Spleen (tissue), 11 donors: ENCODE results near the gene GAPVD1. TPM values are rescaled to one million over a fixed set of nuclear protein-coding genes. Genes with fewer than 3 reads are reported as not detected.

Source experiments
- DNase-seq: peaks from one replicate; pipeline ENCODE4 v3.0.0-alpha.2; 2020
- H3K27ac ChIP-seq, 8 donors: fragments of 200-600 bp; sonication (generic) in 7 of 8; 1 replicate in 4 of 8; 2 replicates in 4 of 8; pipeline versions ENCODE4 v1.5.0 to v1.8.0; 2016 to 2021; ENCODE audit warnings: inconsistent platforms in 4 of 8, mild to moderate bottlenecking in 4 of 8, moderate library complexity in 1 of 8
- H3K27me3 ChIP-seq, 7 donors: fragments of 200-600 bp; sonication (generic) in 6 of 7; replicated peaks in 1 of 7; 1 replicate in 4 of 7; 2 replicates in 3 of 7; pipeline versions ENCODE4 v1.5.0 to v1.8.0; 2016 to 2021; ENCODE audit warnings: inconsistent platforms in 3 of 7, mild to moderate bottlenecking in 1 of 7
- H3K36me3 ChIP-seq, 6 donors: fragments of 200-600 bp; sonication (generic) in 5 of 6; 1 replicate in 4 of 6; 2 replicates in 2 of 6; pipeline versions ENCODE4 v1.5.0 to v1.8.0; 2016 to 2021; ENCODE audit warnings: inconsistent platforms in 2 of 6
- H3K4me1 ChIP-seq, 6 donors: fragments of 200-600 bp; sonication (generic) in 5 of 6; 1 replicate in 3 of 6; 2 replicates in 3 of 6; pipeline versions ENCODE4 v1.5.0 to v1.8.0; 2016 to 2021; ENCODE audit warnings: inconsistent platforms in 3 of 6
- H3K4me3 ChIP-seq, 8 donors: fragments of 200-600 bp; sonication (generic) in 7 of 8; 1 replicate in 4 of 8; 2 replicates in 4 of 8; pipeline versions ENCODE4 v1.5.0 to v1.8.0; 2016 to 2021; ENCODE audit warnings: inconsistent platforms in 4 of 8, mild to moderate bottlenecking in 4 of 8, moderate library complexity in 2 of 8
- H3K9me3 ChIP-seq, 8 donors: fragments of 200-600 bp; sonication (generic) in 7 of 8; 1 replicate in 4 of 8; 2 replicates in 4 of 8; pipeline versions ENCODE4 v1.5.0 to v1.8.0; 2016 to 2021; ENCODE audit warnings: inconsistent platforms in 4 of 8
- CTCF ChIP-seq, 11 experiments: fragments of 200-600 bp in 7 of 11; fragments of 450-650 bp in 4 of 11; sonication (generic) in 4 of 11; IDR thresholded peaks in 8 of 11; conservative IDR thresholded peaks in 3 of 11; 1 replicate in 7 of 11; 2 replicates in 4 of 11; pipeline versions ENCODE4 v1.4.0 to v1.8.0; 2016 to 2021; ENCODE audit warnings: antibody characterized with exemption in 11 of 11, inconsistent platforms in 4 of 11, mild to moderate bottlenecking in 1 of 11
- POLR2A ChIP-seq, 3 donors: fragments of 450-650 bp; IDR thresholded peaks; one replicate each; pipeline ENCODE4 v1.5.1; 2017; ENCODE audit warnings: antibody characterized with exemption in 3 of 3, mild to moderate bottlenecking in 1 of 3
- POLR2AphosphoS5 ChIP-seq, 3 donors: sonication (generic); formaldehyde crosslinking; IDR thresholded peaks; one replicate each; pipeline ENCODE4 v1.5.1; 2017; ENCODE audit warnings: antibody characterized with exemption in 3 of 3
- WGBS, 5 donors: extraction: QIAGEN DNeasy Blood & Tissue Kit in 3 of 5; methylation state at CpG; one replicate each; pipeline versions ENCODE4 v1.1.5 to v1.1.7; 2013 to 2018; 5-methylcytosine and 5-hydroxymethylcytosine counted together
- intact Hi-C: fragments of 100-400 bp; cut with DNase I; formaldehyde crosslinking; loops from one replicate; pipeline ENCODE4 v1.15.0; 2023; ENCODE audit warnings: low total_unique reads
- polyA plus RNA-seq, 3 donors: library from polyadenylated mRNA; stranded (reverse); fragments of 200-250 nt; gene quantifications; one replicate each; pipeline ENCODE4 v1.2.1, GENCODE V29; 2013
- total RNA-seq, 7 donors: library from RNA; depleted of rRNA in 3 of 7; stranded (reverse); fragments of >200 nt in 3 of 7; fragmentation: NEBNext Ultra II Directional in 4 of 7; extraction: Animal tissue kit (Norgen Biotek cat#: 25700) in 4 of 7; gene quantifications; one replicate each; pipeline versions ENCODE4 v1.1.0 to v1.2.1, GENCODE V29; 2016 to 2021
- donor health status: healthy with polysubstance abuse.
- donor health status: DM: no; HTN: no; CAD: no; lungs with moderate emphysema.
- donor health status: DM: no; HTN: no; CAD: no.
- donor health status: Bipolar disorder and iron deficiency.
- donor health status: healthy.
- donor health status: DM: no; HTN: no; CAD: no.
- donor health status: DM: yes; HTN: yes; CAD: no.

The GAPVD1 gene
- total and polyA plus RNA-seq, 10 donors: 4.9 to 79.3 (median 61.9) TPM

GRCh38 chr9:125321496-125321895, 59.9 kb downstream of the GAPVD1 start:
- H3K27me3 ChIP-seq: no peaks in the 10 kb centered on the region
- H3K27ac ChIP-seq: no peak overlapping the region
- DNase-seq: no peak
- TF ChIP-seq POLR2A (IDR thresholded peaks at IDR 0.05): no peak
- no peak for TF ChIP-seq POLR2AphosphoS5 (IDR thresholded peaks at IDR 0.05)
- TF ChIP-seq CTCF (IDR thresholded peaks at IDR 0.05 in 8 of 11, conservative IDR thresholded peaks at IDR 0.05 in 3 of 11): no peak
- H3K4me3 ChIP-seq: no peak overlapping the region
- no peaks in the 10 kb centered on the region for H3K4me1 ChIP-seq
- H3K9me3 ChIP-seq: peaks cover 8 to 29% (median 24%) of the 10 kb centered on the region in 8 donors
- intact Hi-C loops: no loop called here
- H3K36me3 ChIP-seq: peaks cover 3 to 100% (median 67%) of the 10 kb centered on the region in 6 donors
- WGBS, 5 donors: 64 to 98% (median 66%) methylated on average over 3 of the region's 3 CpGs

GRCh38 chr9:125323615-125324014, 62.0 kb downstream of the GAPVD1 start:
- 89 to 95% (median 91%) methylated on average over 1 of the region's 1 CpG for WGBS, 5 donors
- H3K36me3 ChIP-seq: peaks cover 3 to 94% (median 60%) of the 10 kb centered on the region in 6 donors
- intact Hi-C loops: no loop called here

GRCh38 chr9:125325826-125326225, 64.2 kb downstream of the GAPVD1 start:
- no peak for DNase-seq
- Histone ChIP-seq H3K27ac (no peak overlapping the region), H3K27me3 (no peaks in the 10 kb centered on the region), H3K36me3 (peaks cover 3 to 93% (median 68%) of the 10 kb centered on the region in 6 donors), H3K9me3 (no peaks in the 10 kb centered on the region), H3K4me3 (no peak overlapping the region), H3K4me1 (no peaks in the 10 kb centered on the region)
- no peak for TF ChIP-seq CTCF (IDR thresholded peaks at IDR 0.05 in 8 of 11, conservative IDR thresholded peaks at IDR 0.05 in 3 of 11)
- no peak for TF ChIP-seq POLR2A (IDR thresholded peaks at IDR 0.05)
- TF ChIP-seq POLR2AphosphoS5 (IDR thresholded peaks at IDR 0.05): no peak
- 59 to 95% (median 84%) methylated on average over 2 of the region's 2 CpGs for WGBS, 5 donors
- intact Hi-C loops: no loop called here

More at GRCh38 chr9:125323615-125324014, 62.0 kb downstream of the GAPVD1 start:
- no peak overlapping the region for H3K27ac ChIP-seq
- TF ChIP-seq POLR2AphosphoS5 (IDR thresholded peaks at IDR 0.05) (no peak), CTCF (IDR thresholded peaks at IDR 0.05 in 8 of 11, conservative IDR thresholded peaks at IDR 0.05 in 3 of 11) (no peak), POLR2A (IDR thresholded peaks at IDR 0.05) (no peak)
- H3K9me3 ChIP-seq: peaks cover 0 to 8% (median 3%) of the 10 kb centered on the region in 8 donors
- DNase-seq: no peak
- H3K4me3 ChIP-seq: no peak overlapping the region
- H3K27me3 ChIP-seq: no peaks in the 10 kb centered on the region
- H3K4me1 ChIP-seq: no peaks in the 10 kb centered on the region

- intact Hi-C loops: no loop called here
- no peaks in the 10 kb centered on the region for H3K9me3 ChIP-seq
- no peak overlapping the region for H3K4me3 ChIP-seq
- DNase-seq: no peak
- H3K27ac ChIP-seq: no peak overlapping the region
- peaks cover 0 to 93% (median 80%) of the 10 kb centered on the region in 6 donors for H3K36me3 ChIP-seq
- no peaks in the 10 kb centered on the region for H3K4me1 ChIP-seq
- TF ChIP-seq POLR2AphosphoS5 (IDR thresholded peaks at IDR 0.05) (no peak), CTCF (IDR thresholded peaks at IDR 0.05 in 8 of 11, conservative IDR thresholded peaks at IDR 0.05 in 3 of 11) (no peak), POLR2A (IDR thresholded peaks at IDR 0.05) (no peak)
- no peaks in the 10 kb centered on the region for H3K27me3 ChIP-seq
Measured at GRCh38 chr9:125329978-125330377, 68.4 kb downstream of the GAPVD1 start.
